ENCODE results near the gene SORL1.
"Not testable (repeated sequence)": the region's sequence is repeated elsewhere in the genome, so short reads cannot be mapped to it uniquely, and the experiment has no call there.

Gene SORL1

GRCh38 chr11:121563900-121564822 is 112.0 kb downstream of the SORL1 start:
- POLR2A ChIA-PET: no interaction called here
- TF ChIP-seq L3MBTL2 (conservative IDR thresholded peaks at IDR 0.05): no peak
- no peak for TF ChIP-seq CTBP1 (IDR thresholded peaks at IDR 0.05; ENCODE audit: borderline replicate concordance)
- TF ChIP-seq NFRKB (IDR thresholded peaks at IDR 0.05): no peak
- no peak for TF ChIP-seq FOXA1 (IDR thresholded peaks at IDR 0.05)
- TF ChIP-seq SP1 (IDR thresholded peaks at IDR 0.05): no peak
- TF ChIP-seq LEF1 (IDR thresholded peaks at IDR 0.05; ENCODE audit: borderline replicate concordance): no peak
- no peak for TF ChIP-seq FOXM1 (IDR thresholded peaks at IDR 0.05; ENCODE audit: borderline replicate concordance)
- TF ChIP-seq BHLHE40 (IDR thresholded peaks at IDR 0.05; ENCODE audit: borderline replicate concordance): no peak
- TF ChIP-seq TARDBP (IDR thresholded peaks at IDR 0.05): no peak
- no peak for TF ChIP-seq FOXK2 (IDR thresholded peaks at IDR 0.05)
- no peak for DNase-seq (ENCODE audit: extremely low spot score)
- CTCF ChIA-PET: interaction anchor here (0.7 kb wide), 1 partner anchor 677 kb away, joined by 3 read pairs; no protein-coding TSS in a partner anchor

GRCh38 chr11:121564948-121565684 is 113.0 kb downstream of the SORL1 start:
- ChIA-PET CTCF (no interaction called here), POLR2A (interaction anchor here (1.7 kb wide), 1 partner anchor 11 kb away, joined by 3 read pairs; no protein-coding TSS in a partner anchor)
- no peak for TF ChIP-seq SP1 (IDR thresholded peaks at IDR 0.05)
- TF ChIP-seq CTBP1 (IDR thresholded peaks at IDR 0.05; ENCODE audit: borderline replicate concordance): no peak
- no peak for TF ChIP-seq FOXK2 (IDR thresholded peaks at IDR 0.05)
- TF ChIP-seq ELF4 (IDR thresholded peaks at IDR 0.05): no peak
- no peak for TF ChIP-seq ZNF384 (IDR thresholded peaks at IDR 0.05)
- no peak for TF ChIP-seq NFRKB (IDR thresholded peaks at IDR 0.05)
- TF ChIP-seq FOXA1 (IDR thresholded peaks at IDR 0.05): no peak
- TF ChIP-seq FOXM1 (IDR thresholded peaks at IDR 0.05; ENCODE audit: borderline replicate concordance): no peak
- TF ChIP-seq ARNT (IDR thresholded peaks at IDR 0.05): no peak
- no peak for TF ChIP-seq L3MBTL2 (conservative IDR thresholded peaks at IDR 0.05)
- TF ChIP-seq HDGF (IDR thresholded peaks at IDR 0.05; ENCODE audit: borderline replicate concordance): no peak
- TF ChIP-seq LEF1 (IDR thresholded peaks at IDR 0.05; ENCODE audit: borderline replicate concordance): no peak
- TF ChIP-seq TARDBP (IDR thresholded peaks at IDR 0.05): no peak
- no peak for TF ChIP-seq SUZ12 (IDR thresholded peaks at IDR 0.05)
- no peak for TF ChIP-seq PKNOX1 (IDR thresholded peaks at IDR 0.05)
- no peak for TF ChIP-seq BHLHE40 (IDR thresholded peaks at IDR 0.05; ENCODE audit: borderline replicate concordance)
- DNase-seq (ENCODE audit: extremely low spot score): no peak

GRCh38 chr11:121566279-121567168 is 114.4 kb downstream of the SORL1 start:
- TF ChIP-seq TARDBP (IDR thresholded peaks at IDR 0.05) (no peak), BHLHE40 (IDR thresholded peaks at IDR 0.05; ENCODE audit: borderline replicate concordance) (no peak), HDGF (IDR thresholded peaks at IDR 0.05; ENCODE audit: borderline replicate concordance) (no peak), L3MBTL2 (conservative IDR thresholded peaks at IDR 0.05) (no peak), LEF1 (IDR thresholded peaks at IDR 0.05; ENCODE audit: borderline replicate concordance) (no peak), FOXM1 (IDR thresholded peaks at IDR 0.05; ENCODE audit: borderline replicate concordance) (no peak), ARNT (IDR thresholded peaks at IDR 0.05) (no peak)
- ChIA-PET POLR2A (interaction anchor here (1.7 kb wide), 1 partner anchor 9 kb away, joined by 3 read pairs; no protein-coding TSS in a partner anchor), CTCF (no interaction called here)
- DNase-seq (ENCODE audit: extremely low spot score): no peak

GRCh38 chr11:121567995-121568394 is 115.9 kb downstream of the SORL1 start:
- TF ChIP-seq SUZ12 (IDR thresholded peaks at IDR 0.05): no peak
- no peak for TF ChIP-seq NFRKB (IDR thresholded peaks at IDR 0.05)
- no peak for TF ChIP-seq BHLHE40 (IDR thresholded peaks at IDR 0.05; ENCODE audit: borderline replicate concordance)
- TF ChIP-seq SP1 (IDR thresholded peaks at IDR 0.05): no peak
- no peak for TF ChIP-seq FOXM1 (IDR thresholded peaks at IDR 0.05; ENCODE audit: borderline replicate concordance)
- TF ChIP-seq FOXA1 (IDR thresholded peaks at IDR 0.05): no peak
- TF ChIP-seq TARDBP (IDR thresholded peaks at IDR 0.05): no peak
- TF ChIP-seq HDGF (IDR thresholded peaks at IDR 0.05; ENCODE audit: borderline replicate concordance): no peak
- no peak for TF ChIP-seq ZNF384 (IDR thresholded peaks at IDR 0.05)
- TF ChIP-seq ARNT (IDR thresholded peaks at IDR 0.05): no peak
- POLR2A ChIA-PET: no interaction called here
- no peak for DNase-seq (ENCODE audit: extremely low spot score)
- CTCF ChIA-PET: no interaction called here

GRCh38 chr11:121569332-121570299 is 117.5 kb downstream of the SORL1 start:
- CTCF ChIA-PET; POLR2A ChIA-PET; DNase-seq (ENCODE audit: extremely low spot score): not testable (repeated sequence)
